ENCODE data around the gene SIRPG.

SIRPG gene

DNA sequence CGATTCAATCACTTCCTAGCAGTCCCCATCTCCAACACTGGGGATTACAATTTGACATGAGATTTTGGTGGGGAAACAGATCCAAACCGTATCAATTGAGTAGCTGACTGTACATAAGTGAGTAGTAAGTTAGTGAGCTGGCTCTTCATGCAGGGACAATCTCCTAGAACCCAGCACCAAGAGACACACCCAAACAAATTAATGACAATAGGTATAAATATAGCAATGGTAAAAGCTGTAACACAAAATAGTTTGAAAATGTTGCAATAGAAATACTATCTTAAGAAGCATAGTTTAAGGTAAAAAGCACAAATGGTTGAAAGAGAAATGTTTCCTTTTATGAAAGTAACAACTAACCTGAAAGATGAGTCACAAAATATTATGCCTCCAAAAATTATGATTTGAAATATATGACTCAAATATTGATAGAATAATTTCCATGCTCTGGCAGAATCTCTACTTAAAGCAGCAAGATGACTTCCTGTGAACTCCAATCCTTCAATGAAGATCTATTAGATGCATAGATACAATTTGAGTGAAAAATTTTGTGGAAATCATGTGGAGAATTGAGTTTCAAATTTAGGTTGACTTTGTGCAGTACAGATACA, 32.4 kb downstream of the SIRPG start:
- TF ChIP-seq FOXP2 (optimal IDR thresholded peaks at IDR 0.05; ENCODE audit: borderline replicate concordance, extremely low read depth, extremely low read length, insufficient read depth) (no peak), REST (IDR thresholded peaks at IDR 0.05; ENCODE audit: insufficient read depth in 1 of 2, low read depth in 2 of 2, low read length in 2 of 2) (no peak), SIN3A (IDR thresholded peaks at IDR 0.05; ENCODE audit: borderline replicate concordance, insufficient read depth, low read length) (no peak), TAF1 (IDR thresholded peaks at IDR 0.05; ENCODE audit: borderline replicate concordance, insufficient read depth, low read length) (no peak), POLR2AphosphoS5 (IDR thresholded peaks at IDR 0.05; ENCODE audit: low read depth, low read length) (no peak)

- TF ChIP-seq REST (IDR thresholded peaks at IDR 0.05; ENCODE audit: insufficient read depth in 1 of 2, low read depth in 2 of 2, low read length in 2 of 2), result no peak
- TF ChIP-seq TAF1 (IDR thresholded peaks at IDR 0.05; ENCODE audit: borderline replicate concordance, insufficient read depth, low read length), result no peak
- no peak for TF ChIP-seq POLR2AphosphoS5 (IDR thresholded peaks at IDR 0.05; ENCODE audit: low read depth, low read length)
- no peak for TF ChIP-seq FOXP2 (optimal IDR thresholded peaks at IDR 0.05; ENCODE audit: borderline replicate concordance, extremely low read depth, extremely low read length, insufficient read depth)
Observed at GRCh38 chr20:1623501-1624205, 33.9 kb downstream of the SIRPG start.

- TF ChIP-seq TAF1 (IDR thresholded peaks at IDR 0.05; ENCODE audit: borderline replicate concordance, insufficient read depth, low read length) (no peak), SIN3A (IDR thresholded peaks at IDR 0.05; ENCODE audit: borderline replicate concordance, insufficient read depth, low read length) (no peak), POLR2AphosphoS5 (IDR thresholded peaks at IDR 0.05; ENCODE audit: low read depth, low read length) (no peak), FOXP2 (optimal IDR thresholded peaks at IDR 0.05; ENCODE audit: borderline replicate concordance, extremely low read depth, extremely low read length, insufficient read depth) (no peak), REST (IDR thresholded peaks at IDR 0.05; ENCODE audit: insufficient read depth in 1 of 2, low read depth in 2 of 2, low read length in 2 of 2) (no peak)
Observed at GRCh38 chr20:1622450-1622849, 35.1 kb downstream of the SIRPG start.

- TF ChIP-seq TAF1 (IDR thresholded peaks at IDR 0.05; ENCODE audit: borderline replicate concordance, insufficient read depth, low read length) (no peak), SIN3A (IDR thresholded peaks at IDR 0.05; ENCODE audit: borderline replicate concordance, insufficient read depth, low read length) (no peak), REST (IDR thresholded peaks at IDR 0.05; ENCODE audit: insufficient read depth in 1 of 2, low read depth in 2 of 2, low read length in 2 of 2) (no peak), POLR2AphosphoS5 (IDR thresholded peaks at IDR 0.05; ENCODE audit: low read depth, low read length) (no peak), FOXP2 (optimal IDR thresholded peaks at IDR 0.05; ENCODE audit: borderline replicate concordance, extremely low read depth, extremely low read length, insufficient read depth) (no peak)
Observed at GRCh38 chr20:1621316-1621715, 36.3 kb downstream of the SIRPG start.

Measured in PFSK-1 (cell line).